GM12891 (cell line): ENCODE data around the gene MYADM.

Experiments
- POLR2A ChIP-seq: IDR thresholded peaks from 2 replicates; pipeline ENCODE4 v1.6.1; 2011; ENCODE audit warnings: low read depth, low read length, control low read depth
- POLR2AphosphoS5 ChIP-seq: IDR thresholded peaks from 2 replicates; pipeline ENCODE4 v1.6.1; 2011; ENCODE audit warnings: low read depth, low read length, control low read depth
- POU2F2 ChIP-seq: IDR thresholded peaks from 2 replicates; pipeline ENCODE4 v1.6.1; 2011; ENCODE audit warnings: low read depth, mild to moderate bottlenecking, control low read depth, low read length, moderate library complexity
- SPI1 ChIP-seq: IDR thresholded peaks from 2 replicates; pipeline ENCODE4 v1.6.1; 2011; ENCODE audit warnings: low read depth, low read length, control low read depth
- TAF1 ChIP-seq: IDR thresholded peaks from 2 replicates; pipeline ENCODE4 v1.6.1; 2011; ENCODE audit warnings: low read depth, low read length, control low read depth

DNA sequence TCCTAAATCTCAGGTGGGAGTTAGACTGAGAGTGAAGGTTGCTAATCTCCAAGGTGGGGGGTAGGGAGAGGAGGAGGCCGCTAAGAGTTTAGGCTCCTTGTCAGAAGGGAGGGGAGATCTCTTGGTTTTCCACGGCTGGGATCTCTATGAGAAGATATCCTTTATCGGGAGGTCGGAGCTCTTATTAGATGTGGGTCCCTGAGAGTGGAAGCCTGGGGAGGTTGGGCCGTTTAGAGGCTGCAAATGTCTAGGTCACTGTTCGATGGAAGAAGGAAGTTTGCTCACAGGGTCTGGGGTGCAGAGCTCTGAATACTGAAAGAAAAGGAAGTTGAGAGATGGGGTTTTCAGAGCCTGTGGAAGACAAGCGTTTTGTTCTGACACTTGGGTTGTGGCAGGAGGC lies 3.8 kb downstream of the MYADM start:
- TF ChIP-seq POLR2A, result no peak
- TF ChIP-seq POLR2AphosphoS5, result no peak
- TF ChIP-seq TAF1, result no peak
- TF ChIP-seq POU2F2, result no peak
- no peak for TF ChIP-seq SPI1
